CD4-positive, alpha-beta T cell treated with Interleukin-6 for 4 hours (primary cell): ENCODE data around the gene LSM2.

ENCODE experiments used
- DNase-seq: peaks from one replicate; pipeline ENCODE4 v3.0.0-alpha.2; 2020; ENCODE audit warnings: mixed read lengths

The LSM2 gene

DNA sequence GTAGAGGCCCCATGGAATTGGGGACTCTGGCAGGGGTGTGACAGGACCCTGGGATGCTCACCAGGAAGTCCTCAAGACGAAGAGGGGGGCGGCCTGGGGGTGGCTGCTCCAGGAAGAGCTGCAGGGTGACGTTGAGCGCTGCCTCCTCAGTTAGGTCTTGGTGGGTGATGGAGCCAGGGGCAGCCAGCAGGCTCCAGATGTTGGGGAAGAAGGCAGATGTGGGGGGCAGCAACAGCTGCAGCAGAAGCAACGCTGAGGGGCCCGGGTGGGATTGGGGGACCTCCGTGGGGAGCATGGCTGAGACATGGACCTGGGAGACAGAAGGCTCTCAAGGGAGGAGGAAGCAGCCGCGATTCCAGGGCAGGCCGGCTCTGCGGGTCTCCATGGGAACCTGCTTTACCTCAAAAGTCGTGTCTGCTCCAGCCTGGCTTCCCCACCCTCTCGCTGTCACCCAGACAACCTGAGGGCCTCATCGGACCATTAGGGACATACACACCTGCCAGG, 30.2 kb downstream of the LSM2 start:
- no peak for DNase-seq

DNA sequence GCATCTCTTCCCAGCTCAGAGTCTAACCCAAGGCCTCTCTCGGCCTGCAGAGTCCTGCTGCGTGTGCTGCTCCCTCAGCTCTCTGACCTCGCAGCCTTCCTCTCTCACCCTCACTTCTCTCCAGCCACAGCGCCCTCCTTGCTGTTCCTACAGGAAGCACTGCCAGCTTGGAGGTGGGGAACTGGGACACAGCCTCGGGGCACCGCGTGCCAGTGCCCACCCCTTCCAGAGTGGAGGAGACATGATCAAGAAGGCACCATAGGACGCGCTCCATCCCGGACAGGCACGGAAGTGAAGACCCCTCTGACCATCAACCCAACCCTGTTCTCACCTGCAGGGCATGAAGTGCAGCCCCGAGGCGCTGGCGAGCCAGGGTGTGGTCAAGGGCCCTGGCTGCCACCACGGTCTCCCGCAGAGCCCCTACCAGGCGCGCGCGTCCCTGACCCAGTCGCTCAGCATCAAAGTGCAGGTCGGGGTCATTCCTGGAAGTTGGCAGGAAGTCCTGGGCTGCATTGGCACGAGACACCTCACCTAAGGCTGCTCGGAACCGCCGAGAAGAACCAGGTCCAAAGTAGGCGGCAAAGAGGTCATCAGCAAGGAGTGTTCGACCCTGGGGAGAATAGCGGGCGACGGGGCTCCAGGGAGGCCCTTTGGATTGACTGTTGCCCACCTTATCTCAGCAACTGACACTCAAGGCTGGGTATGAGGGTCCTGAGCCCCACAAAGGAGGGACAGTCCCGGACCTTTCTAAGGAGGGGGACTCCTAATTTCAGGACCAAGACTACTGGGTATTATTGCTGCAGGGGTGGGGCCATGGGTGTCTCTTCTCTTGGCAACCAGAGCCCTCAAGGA, 30.9 kb downstream of the LSM2 start:
- DNase-seq = no peak

DNA sequence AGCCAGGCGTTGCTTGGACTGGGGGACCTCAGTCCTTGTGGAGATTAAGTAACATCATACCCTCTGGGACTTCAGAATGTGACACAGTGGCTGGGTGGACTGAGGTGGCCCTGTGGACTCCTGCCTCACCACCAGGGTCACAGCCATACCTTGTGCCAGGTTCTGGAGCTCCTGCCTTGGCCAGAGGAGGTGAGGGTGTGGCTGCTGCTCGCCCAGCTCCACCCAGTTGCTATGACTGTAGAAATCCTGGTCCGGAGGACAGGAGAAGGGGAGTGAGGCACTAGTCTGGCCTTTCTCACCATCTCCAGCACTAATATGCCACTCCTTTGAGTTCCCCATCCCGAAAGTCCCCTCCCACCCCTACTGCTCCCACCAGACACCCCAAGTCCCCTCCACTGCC, 31.6 kb downstream of the LSM2 start:
- DNase-seq = no peak

DNA sequence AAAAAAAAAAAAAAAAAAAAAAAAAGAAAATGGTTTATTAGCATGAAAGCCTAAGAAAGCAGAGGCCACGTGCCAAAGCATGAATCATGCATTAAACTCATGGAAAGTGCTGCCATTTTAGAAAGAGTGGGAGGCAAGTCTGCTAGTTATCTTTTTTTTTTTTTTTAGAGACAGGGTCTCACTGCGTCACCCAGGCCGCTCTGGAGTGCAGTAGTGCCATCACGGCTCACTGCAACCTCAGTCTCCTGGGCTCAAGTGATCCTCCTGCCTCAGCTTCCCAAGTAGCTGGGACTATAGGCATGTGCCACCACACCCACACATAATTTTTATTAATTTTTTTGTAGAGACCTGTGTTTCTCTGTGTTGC, 34.8 kb downstream of the LSM2 start:
- DNase-seq = peak; percentile 27

DNA sequence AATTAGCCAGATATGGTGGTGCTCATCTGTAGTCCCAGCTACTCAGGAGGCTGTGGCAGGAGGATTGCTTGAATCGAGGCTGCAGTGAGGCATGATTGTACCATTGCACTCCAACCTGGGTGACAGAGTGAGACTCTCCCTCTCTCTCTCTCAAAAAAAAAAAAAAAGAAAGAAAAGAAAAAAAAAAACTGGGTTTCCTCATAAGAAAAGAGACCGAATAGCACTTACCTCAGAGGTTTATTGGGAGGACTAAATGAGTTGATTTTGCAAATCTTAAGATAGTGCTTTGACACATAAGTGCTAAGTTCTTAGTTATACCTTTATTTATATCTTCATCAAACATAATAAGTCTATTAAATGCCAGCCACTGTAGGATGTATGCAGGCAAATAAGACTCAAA, 35.9 kb downstream of the LSM2 start:
- no peak for DNase-seq

DNA sequence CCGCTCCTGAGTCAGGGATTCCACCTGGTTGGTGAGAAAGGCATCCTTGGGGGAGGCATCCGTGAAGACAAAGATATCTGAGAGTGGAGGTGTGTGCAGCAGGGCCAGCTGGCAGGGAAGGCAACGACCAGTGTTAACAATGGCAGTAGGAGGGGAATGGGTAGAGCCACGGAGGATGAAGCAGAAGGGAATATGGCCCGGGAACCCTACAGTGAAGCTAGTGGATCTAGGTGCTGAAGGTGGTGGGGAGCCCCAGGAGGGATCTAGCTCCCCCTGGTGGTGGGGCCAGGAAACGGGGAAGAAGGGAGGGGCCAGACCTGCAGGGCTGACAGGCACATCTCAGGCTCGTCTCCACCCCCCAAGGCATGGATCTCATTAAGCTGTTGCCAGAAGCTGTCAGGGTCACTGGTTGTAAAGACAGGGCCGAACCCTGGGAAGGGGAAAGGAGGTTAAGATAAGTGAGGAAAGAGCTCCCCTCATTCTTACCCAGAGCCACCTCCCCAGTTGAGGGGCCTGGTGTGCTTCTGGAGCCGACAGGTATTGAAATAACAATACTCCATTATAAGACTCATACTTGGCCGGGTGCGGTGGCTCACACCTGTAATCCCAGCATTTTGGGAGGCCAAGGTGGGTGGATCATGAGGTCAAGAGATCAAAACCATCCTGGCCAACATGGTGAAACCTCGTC, 36.9 kb downstream of the LSM2 start:
- DNase-seq = peak; percentile 79

DNA sequence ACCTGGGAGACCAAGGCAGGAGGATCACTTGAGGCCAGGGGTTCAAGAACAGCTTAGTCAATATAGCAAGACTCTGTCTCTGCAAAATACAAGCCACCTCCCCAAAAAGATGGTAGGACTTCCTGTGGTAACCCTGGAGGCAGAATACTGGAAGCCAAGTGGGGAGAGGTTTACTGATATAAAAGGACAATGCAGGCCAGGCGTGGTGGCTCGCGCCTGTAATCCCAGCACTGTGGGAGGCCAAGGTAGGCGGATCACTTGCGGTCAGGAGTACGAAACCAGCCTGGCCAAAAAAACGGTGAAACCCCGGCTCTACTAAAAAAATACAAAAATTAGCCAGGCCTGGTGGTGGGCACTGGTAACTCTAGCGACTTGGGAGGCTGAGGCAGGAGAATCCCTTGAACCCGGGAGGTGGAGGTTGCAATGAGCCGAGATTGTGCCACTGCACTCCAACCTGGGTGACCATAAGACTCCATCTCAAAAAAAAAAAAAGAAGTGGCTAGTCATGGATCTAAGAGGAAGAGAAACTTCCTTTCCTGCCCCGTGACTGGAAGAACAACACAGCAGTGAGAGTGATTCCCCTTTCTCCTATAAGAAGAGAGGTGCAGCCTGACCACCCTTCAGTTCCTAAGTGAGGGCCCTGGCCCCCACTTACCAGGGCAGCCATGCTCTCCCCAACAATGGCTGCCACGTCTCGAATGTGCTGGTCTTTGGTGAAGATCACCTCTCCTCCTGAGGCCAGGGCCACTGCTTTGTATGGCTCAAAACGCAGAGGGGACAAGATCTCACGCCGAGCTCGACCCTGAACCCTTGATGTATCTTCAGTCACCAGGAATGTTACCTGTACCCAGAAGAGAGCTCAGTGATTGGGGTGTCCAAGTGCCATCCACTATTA, 38.2 kb downstream of the LSM2 start:
- DNase-seq = no peak

DNA sequence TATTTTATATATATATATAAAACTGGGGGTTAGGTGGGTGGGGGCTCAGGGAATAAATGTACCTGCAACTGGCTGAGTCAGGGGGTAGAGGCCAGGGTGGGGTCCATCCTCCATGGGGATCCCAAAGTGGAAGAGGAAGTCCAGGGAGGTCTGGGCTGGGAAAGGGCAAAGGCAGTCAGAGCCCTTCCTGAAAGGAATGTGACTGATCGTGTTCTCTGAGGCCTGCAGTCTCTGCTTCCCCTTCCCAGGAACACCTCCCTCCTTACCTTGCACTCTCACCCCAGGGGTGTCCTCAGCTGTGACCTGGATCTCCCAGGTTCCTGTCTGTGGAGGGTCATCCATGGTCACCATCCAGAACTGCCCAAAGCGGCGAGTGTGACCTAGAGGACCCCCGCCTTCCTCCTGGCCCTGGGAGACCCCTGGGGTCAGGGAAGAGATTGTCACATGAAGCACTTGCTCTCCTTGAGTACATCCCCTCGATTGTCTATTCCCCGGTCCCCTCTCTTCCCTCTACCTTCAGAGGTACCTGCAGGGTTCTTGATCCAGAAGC, 39.6 kb downstream of the LSM2 start:
- no peak for DNase-seq

DNA sequence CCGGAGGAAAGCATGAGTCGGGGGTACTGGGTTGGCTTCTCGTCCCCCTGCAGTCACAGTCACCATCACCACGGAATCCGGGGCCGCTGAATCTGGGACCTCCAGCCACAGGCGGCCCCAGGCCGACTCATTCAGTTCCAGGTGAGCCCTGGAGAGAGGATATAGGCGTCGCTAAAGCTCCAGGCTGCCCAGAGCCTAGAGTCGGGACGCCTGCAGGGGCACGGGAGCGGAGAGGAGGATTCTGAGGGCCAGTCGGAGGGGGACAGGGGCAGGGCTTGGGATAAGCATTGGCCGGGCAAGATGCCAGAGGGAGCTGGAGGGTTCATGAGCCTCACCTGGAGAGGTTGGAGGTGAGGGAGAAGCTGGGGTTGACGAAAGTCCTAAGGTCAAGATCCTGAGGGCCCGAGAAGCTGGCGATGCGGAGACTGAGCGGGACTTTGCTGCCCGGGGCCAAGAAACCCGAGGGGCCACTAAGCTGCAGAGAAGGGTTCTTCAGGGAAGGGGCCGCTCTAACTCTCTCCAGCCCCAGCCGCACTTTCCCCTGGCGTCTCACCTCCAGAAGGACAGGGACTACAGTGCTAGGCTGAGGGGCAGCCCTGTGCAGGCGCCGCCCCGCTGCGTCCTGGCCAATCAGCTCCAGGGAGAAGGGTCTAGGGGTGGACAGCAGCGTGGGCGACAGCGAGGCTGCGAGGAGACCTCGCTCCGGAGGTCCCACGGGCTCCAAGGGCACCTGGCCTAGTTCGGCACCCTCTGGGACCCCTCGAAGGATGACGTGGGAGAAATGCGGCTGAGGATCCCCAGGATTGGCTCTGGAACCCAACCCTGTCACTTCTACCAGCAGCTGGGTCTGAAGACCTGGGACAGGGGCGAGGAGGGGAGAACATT, 40.6 kb downstream of the LSM2 start:
- DNase-seq = no peak

DNA sequence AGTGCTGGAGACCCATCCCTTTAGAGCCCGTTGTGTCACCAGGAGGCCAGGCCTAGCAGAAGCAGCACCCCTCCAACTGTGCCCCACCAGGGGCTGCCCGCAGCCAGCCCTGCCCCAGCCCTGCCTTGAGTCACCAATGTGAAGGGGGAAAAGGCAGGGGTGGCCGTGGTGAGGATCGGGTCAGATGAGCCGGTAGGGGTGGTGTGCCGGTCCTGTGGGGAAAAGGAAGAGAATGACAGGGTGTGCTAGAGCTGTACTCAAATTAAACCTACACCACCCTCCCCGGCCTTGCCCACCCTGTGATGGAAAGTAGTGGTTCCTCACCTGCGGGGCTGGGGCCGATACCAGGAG, 41.2 kb downstream of the LSM2 start:
- DNase-seq = no peak

DNA sequence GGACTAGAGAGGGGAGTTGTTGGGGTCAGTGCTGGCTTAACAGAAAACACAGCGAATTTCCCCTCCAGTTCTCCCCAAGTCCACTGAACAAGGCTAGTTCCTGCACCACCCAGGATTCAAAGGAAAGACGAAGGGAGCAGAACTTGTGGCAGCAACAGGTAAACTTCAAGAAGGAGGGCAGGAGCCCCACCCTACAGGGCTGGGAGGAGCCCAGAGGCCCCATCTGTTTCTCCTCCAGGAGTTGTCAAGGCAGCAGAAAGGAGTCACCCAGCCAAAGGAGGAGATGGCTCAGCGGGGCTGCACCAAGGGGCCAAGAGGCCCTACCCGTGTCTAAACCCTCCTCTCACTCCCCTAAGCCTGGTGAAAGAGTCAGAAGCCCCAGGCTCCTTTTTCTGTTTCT, 42.6 kb downstream of the LSM2 start:
- no peak for DNase-seq

DNA sequence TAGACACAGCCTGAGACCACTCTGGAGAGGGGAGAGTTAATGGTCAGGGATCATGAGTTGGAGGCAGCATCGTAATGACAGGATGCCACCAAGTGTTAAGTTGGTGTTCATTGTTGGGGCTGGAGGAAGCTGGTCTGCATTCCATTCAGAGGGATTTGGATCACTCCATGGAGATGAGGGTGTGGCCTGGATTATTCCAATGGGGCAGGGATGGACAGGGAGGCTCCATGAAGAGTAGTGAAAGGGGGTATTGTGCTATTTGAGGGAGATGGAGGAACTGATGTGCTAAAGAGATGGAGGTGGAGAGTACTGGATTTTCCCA, 43.2 kb downstream of the LSM2 start:
- DNase-seq = no peak

DNA sequence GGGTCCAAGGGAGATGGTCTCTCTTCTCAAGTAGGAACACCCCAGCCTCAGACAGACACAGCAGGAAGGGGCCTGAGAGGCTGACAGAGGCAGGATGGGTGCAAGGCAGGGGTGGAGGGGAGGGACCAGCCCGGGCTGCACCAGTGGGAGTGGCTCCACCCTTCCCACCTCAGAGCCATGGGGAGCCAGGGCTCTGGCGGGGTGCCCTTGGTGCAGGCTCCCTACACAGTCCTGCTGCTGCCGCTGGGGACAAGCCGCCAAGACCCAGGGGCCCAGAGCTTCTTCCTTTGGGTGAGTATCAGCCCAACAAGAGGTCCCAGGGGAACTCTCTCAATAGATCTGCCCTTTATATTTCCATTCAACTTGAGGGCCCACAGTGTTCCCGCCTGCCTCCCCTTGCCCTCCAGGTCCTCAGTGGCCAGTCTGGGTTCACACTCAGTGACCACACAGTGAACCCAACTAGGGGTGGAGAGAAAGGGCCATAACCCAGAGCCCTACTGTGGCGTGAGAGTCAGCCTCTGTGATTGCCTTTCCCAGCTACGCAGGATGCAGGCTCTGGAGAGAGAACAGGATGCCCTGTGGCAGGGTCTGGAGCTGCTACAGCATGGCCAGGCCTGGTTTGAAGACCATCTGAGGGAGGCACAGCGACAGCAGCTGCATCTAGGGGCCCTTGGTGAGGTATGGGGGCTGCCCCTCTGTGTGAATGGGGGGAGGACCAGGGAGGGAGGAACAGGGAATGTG, 43.7 kb downstream of the LSM2 start:
- DNase-seq = no peak

DNA sequence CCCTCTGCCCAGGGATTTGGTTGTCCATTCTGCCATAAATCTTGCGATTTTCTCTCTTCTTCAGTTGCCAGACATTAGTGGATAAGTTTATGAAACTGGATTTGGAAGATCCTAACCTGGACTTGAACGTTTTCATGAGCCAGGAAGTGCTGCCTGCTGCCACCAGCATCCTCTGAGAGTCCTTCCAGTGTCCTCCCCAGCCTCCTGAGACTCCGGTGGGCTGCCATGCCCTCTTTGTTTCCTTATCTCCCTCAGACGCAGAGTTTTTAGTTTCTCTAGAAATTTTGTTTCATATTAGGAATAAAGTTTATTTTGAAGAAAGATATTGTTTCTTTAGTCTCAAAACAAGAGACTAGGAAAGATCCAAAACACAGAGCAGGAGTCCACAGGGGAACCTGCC, 44.4 kb downstream of the LSM2 start, which contains the start of gene SAPCD1:
TSS of gene SAPCD1 (plus strand) at position 301 of the 400 bp plus-strand sequence. CDS start 399 bp downstream, outside the sequence.
- DNase-seq = no peak

DNA sequence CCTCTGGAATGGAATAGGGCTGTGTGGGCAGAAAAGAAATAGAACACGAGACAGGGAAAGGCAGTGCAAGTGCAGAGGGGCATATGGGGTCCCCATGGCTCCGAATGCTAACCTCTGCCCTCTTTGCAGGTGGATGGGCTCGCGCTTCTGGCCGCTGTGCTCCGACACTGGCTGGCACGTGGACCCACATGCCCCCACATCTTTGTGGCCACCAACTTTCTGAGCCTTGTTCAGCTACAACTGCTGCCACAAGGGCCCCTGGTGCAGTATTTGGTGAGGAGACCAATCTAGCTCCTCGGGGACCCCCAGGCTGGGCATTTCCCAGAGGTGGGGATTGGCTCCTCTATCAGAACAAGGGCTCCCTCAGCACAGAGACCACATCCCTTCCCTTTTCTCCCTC, 45.4 kb downstream of the LSM2 start:
- no peak for DNase-seq

DNA sequence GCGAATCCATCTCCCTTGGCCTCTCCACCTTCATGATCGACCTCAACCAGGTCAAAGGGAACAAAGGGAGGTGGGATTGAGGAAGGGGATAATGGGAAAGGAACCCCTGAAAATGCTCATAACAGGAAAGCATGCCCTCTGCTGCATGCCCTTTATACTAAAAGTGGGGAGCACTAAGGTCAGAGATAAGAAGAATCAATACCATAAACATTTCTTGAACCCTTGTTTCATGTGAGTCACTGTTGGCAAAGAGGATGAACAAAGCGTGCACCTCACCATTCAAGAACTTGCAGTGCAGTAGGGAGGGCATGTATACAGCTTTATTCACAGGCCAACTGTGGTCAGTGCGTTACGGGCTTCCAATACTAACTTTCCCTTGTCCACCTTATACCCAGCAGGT, 46.0 kb downstream of the LSM2 start:
- peak; percentile 13 for DNase-seq

DNA sequence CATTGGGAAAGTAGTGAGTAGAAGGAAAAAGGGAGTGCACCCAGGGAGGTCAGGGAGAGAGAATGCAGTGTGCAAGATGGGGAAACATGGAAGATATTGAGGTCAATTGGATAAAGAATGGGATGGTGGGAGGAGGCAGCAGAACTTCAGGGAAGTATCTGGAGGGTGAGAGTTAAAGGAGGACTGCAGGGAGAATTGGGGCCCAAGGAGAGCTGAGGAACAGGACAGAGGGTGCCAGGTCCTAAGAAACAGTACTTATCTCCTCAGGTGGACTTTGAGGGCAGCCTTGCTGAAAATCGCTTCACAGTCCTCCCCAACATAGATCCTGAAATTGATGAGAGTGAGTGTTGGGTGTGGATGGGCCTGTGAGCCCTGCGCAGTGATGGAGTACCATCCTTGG, 48.5 kb downstream of the LSM2 start:
- no peak for DNase-seq

DNA sequence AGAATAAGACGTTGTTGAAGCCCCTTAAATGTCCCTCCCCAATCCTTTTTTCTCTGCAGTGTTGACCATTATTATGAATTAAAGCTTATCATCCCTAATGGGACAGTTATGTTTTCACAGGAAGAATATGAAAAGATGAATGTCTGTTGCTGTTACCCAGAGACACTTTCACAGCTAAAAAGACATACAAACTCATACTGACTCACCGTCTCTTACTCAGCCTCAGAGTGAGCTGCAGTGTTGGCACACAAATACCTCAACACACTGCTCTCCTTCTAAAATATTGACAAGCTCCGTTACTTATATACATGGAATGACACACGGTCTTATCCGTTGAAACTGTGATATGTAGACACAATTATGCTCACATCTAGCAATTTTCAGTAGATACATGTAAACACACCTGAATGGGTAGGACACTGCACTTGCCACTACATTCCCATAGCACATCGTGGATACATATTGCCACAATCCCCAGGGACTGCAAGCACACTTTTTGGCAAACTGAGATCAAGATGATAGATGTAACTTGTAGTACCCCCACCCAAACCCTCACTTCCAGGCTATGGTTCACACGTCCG, 53.9 kb downstream of the LSM2 start:
- DNase-seq = no peak

DNA sequence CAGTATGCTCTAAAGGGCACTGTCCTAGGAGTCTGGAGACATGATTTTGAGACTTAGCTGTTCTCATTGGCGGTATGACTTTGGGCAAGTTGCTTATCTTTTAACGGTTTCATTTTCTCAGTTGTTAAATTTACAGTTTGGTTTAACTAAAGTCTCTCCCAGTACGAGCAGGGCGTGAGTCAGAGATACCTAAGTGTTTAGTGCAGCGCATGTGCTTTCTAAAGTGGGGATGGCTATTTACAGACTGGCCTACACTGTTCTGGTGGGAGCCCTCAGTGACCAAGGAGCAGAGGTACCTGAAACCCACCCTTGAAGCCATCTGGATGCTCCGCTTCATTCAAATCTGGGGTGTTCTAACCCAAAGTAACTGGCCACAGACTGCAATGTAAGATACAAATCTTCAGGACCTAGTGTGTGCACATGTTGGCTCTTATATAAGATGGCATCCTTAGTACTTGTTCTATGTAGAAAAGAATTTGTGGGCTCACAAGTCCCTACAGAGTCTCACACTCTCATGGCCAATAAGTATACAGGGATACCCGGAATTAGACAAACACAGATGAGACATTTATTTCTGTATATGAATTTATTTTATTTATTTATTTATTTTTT, 56.2 kb downstream of the LSM2 start:
- DNase-seq = no peak

DNA sequence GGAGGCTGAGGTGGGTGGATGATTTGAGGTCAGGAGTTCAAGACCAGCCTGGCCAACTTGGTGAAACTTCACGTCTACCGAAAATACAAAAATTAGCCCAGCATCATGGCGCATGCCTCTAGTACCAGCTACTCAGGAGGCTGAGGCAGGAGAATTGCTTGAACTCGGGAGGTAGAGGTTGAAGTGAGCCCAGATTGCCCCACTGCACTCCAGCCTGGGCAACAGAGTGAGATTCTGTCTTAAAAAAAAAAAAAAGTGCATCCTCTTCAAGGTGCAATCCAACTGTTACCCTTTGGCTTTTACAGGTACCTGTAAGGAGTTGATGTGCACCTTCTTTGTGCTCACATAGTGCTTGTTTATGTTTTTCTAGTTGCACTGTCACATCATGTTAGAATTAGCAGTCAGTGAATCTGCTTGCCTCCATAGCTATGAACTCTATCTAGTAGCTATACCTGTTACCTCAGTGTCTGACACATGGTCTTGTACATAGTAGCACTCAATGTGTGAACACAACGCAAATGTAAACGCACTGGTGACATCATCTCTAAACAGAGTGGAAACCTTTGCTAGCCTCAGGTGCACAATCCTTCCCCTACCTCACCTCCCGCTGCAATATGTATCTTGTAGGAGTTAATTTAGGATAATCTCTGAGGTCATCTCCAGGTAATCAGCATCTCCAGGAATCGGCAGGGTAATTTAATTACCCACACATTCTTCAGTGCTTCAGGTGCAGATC, 57.3 kb downstream of the LSM2 start:
- DNase-seq = no peak
